NAMALWA (cell line): ENCODE results near the gene SNRPA.
"Not testable (repeated sequence)": the region's sequence is repeated elsewhere in the genome, so short reads cannot be mapped to it uniquely, and the experiment has no call there.

ENCODE experiments used
- DNase-seq: peaks from one replicate; pipeline ENCODE4 v3.0.0-alpha.2; 2015; ENCODE audit warnings: low spot score

SNRPA gene

DNA sequence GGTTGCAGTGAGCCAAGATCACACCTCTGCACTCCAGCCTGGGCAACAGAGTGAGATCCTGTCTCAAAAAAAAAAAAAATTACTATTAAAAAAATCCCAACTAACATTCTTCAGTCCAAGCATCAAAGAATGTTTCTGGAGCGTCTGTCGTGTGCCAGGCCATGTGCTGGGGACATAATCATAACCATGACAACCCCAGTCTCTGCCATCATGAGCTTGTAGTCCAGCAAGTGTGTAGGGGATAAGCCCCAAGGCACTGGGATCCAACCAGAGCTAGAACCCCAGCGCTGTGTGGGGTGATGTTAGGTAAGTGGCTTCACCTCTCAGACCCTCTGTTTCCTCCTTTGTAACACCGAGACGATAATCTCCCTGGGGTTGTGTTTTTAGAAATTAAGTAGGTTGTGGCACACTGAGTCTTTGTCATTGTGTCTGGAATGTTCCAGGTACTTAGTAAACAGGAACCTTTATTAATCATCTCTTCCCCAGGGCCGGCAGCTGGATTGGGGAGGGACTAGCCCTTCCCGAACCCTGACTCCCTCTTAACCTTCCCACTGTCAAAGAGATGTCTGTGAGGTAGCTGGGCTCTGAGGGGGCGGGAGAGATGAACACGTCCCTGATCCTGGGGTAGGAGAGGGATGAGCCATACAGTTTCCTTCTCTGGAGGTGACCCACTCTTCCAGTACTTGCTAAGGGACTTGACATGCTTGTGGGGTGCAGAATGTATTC lies 28.9 kb upstream of the SNRPA start:
- DNase-seq, result no peak

DNA sequence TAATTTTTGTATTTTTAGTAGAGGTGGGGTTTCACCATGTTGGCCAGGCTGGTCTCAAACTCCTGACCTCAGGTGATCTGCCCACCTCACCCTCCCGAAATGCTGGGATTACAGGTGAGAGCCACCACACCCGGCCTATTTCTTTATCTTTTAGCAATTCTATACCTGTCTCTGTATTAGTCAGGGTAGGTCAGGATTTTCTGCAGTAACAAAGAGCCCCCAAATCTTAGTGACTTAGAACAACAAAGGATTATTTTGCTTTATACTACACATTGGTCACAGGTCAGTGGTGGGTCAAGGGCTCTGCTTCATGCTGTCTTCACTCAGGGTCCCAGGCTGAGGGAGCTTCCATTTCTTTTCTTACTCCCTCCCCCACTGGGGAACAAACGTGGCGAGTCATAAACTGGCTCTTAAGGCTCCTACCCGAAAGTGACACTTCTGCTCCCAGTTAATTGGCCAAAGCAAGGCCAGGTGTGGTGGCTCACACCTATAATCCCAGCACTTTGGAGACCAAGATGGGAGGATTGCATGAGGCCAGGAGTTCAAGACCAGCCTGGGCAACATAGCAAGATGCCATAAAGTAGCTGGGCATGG lies 27.2 kb upstream of the SNRPA start:
- no peak for DNase-seq

DNA sequence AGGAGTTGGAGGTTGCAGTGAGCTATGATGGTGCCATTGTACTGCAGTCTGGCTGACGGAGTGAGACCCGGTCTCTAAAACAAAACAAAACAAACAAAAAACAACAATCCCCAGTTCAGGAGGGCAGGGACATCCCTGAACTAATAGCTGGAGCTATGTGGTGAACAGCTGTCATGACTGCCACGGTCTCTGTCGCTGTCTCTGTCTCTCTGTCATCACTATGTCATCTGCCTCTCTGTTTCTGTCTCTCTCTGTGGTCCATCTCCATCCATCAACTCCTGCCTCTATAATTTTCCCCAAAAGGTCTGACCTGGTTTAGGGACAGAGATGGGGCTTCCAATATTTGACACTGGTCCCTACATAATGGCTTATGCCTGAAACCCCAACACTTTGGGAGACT lies 26.7 kb upstream of the SNRPA start:
- no peak for DNase-seq

DNA sequence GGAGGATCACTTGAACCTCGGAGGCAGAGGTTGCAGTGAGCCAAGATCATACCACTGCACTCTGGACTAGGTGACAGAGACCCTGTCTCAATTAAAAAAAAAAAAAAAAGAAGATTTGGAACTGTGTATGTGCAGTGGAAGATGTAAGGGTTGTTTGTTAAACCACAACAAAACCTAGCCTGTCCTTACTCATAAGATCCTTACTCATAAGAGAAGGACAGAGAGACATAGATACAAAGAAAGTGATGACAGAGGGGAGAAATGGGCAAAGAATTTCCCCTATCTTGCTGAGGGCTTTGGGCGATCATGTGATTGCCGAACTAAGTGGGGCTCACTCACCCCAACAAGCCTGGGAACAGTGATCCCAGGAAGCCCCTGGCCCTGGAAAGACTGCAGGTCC lies 26.1 kb upstream of the SNRPA start:
- no peak for DNase-seq

DNA sequence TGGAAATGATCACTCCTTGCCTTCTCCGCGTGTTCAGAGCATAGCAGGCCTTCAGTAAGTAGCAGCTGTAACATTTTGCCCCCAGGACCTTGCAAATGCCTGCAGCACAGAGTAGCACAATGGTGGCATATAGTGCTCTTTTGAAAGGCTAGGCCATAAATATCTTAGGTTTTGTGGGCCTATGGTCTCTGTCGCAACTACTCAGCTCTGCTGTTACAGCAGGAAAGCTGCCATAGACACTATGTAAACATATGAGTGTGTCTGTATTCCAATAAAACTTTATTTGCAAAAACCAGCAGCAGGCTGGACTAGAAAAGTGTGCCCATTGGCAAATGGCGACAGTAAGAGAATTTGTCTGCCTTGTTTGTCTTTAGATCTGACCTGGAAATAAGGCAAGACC lies 24.7 kb upstream of the SNRPA start:
- DNase-seq, result no peak

DNA sequence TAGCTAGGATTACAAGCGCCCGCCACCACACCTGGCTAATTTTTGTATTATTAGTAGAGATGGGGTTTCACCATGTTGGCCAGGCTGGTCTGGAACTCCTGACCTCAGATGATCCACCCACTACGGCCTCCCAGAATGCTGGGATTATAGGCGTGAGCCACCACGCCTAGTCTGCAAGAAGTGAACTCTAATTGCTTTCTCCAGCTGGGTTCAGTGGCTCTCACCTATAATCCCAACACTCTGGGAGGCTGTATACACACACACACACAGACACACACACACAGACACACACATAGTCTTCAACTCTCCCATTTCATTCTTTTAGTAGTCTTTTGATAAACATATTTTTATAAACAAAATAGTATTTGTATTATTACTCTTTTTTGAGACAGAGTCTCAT lies 20.9 kb upstream of the SNRPA start:
- not testable (repeated sequence) for DNase-seq

DNA sequence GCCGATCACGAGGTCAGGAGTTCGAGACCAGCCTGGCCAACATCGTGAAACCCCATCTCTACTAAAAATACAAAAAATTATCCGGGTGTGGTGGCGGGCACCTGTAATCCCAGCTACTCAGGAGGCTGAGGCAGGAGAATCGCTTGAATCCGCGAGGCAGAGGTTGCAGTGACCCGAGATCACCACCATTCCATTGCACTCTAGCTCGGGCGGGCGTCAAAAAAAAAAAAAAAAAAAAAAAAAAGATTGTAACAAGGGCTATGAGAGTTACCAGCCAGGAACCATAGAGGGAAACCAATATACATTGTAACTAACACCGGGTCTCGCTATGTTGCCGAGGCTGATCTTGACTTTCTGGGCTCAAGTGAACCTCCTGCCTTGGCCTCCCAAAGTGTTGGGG lies 18.7 kb upstream of the SNRPA start:
- DNase-seq, result not testable (repeated sequence)

DNA sequence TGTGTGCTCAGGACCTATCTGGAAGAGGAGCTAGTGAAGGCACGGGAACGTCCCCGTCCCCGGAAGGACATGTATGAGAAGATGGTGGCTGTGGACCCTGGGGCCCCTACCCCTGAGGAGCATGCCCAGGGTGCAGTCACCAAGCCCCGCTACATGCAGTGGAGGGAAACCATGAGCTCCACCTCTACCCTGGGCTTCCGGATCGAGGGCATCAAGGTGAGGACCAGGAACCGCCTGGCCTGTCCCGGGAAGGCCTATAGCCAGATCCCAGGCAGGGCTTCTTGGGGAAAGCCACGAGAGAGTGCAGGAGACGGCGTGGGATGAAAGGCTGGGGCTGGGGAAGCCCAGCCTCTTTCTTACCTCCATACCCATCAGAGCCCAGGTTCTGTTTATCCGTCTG lies 17.9 kb upstream of the SNRPA start:
- no peak for DNase-seq

DNA sequence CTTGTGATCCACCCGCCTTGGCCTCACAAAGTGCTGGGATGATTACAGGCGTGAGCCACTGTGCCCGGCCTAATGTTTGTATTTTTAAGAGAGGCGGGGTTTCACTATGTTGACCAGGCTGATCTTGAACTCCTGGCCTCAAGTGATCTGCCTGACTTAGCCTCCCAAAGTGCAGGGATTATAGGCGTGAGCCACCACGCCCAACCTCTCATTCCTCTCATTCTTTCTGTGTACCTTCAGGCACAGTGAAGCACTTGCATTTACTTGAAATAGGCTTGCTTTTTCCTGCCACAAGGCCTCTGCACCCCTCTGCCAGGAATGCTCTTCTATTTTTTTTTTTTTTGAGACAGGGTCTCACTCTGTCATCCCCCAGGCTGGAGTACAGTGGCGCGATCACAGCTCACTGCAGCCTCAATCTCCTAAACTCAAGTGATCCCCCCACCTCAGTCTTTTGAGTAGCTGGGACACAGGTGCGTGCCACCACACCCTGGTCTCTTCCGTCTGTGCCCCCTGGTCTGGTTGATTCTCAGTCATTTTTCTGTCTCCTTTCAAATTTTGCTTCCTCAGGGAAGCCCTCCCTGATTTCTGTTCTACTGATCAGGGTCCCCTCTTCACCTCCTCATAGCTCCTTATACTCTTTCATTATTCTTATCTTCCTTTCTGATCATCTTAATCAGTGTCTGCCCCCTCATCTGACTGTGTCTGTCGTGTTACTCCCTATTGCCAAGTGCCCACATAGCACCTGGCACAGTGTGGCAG lies 15.8 kb upstream of the SNRPA start:
- no peak for DNase-seq

DNA sequence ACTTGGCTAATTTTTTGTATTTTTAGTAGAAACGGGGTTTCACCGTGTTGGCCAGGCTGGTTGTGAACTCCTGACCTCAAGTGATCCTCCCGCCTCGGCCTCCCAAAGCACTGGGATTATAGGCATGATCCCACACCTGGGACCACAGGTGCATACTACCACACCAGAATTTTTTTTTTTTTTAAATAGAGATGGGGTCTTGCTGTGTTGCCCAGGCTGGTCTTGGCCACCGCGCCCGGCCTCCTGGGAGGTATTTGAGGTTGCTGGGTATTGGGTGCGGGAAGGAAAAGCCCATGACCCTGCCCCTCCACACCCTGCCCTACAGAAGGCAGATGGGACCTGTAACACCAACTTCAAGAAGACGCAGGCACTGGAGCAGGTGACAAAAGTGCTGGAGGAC lies 14.3 kb upstream of the SNRPA start:
- no peak for DNase-seq

DNA sequence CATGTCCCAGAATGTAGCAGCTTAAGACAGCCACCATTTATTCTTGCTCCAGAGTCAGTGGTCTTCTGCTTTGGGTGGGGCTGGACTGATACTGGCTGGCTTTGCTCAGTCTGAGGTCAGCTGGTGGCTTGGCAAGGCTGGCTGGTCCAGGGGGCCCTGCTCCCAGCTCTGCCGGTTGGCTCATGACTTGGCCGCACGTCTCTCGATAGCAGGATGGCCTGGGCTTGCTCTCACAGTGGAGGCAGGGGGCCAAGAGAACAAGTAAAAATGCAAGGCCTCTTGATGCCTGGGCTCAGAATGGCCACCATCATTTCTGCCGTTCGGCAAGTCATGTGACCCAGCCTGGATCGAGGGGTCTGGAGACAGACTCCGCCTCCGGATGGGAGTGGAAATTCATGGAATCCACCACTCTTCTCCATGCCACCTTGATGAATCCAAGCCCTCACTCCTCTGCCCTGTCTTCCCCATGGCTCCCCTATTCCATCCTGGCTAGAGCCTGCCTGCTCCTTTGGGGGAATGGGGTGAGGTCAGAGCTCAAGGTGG lies 13.8 kb upstream of the SNRPA start:
- DNase-seq, result no peak

DNA sequence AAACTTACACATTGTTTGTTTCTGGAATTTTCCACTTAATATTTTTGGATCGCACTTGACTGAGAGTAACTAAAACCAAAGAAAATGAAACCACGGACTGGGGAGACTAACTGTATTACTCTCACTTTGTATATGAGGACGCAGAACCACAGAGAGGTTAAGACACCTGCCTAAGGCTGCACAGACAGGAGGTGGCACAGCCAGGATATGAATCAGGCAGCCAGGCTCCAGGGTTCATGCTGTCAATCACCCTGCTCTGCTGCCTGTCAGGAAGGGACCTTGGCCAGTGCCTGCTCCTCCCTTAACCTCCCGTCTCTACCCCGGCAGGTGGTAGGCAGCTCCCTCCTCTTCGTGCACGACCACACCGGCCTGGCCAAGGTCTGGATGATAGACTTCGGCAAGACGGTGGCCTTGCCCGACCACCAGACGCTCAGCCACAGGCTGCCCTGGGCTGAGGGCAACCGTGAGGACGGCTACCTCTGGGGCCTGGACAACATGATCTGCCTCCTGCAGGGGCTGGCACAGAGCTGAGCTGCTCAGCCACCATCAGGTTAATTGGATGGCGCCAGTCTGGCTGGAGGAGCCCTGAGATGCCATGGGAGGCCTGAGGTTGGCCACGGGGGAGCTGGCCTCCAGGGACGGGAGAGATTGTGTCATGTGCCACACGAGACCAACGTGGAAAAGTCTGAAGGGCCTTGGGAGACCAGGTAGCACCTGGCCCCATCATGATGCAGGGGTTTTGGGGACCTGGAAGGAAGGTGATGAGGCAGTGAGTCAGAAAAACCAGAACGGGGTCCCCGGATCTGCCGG lies 11.8 kb upstream of the SNRPA start:
- DNase-seq, result no peak

DNA sequence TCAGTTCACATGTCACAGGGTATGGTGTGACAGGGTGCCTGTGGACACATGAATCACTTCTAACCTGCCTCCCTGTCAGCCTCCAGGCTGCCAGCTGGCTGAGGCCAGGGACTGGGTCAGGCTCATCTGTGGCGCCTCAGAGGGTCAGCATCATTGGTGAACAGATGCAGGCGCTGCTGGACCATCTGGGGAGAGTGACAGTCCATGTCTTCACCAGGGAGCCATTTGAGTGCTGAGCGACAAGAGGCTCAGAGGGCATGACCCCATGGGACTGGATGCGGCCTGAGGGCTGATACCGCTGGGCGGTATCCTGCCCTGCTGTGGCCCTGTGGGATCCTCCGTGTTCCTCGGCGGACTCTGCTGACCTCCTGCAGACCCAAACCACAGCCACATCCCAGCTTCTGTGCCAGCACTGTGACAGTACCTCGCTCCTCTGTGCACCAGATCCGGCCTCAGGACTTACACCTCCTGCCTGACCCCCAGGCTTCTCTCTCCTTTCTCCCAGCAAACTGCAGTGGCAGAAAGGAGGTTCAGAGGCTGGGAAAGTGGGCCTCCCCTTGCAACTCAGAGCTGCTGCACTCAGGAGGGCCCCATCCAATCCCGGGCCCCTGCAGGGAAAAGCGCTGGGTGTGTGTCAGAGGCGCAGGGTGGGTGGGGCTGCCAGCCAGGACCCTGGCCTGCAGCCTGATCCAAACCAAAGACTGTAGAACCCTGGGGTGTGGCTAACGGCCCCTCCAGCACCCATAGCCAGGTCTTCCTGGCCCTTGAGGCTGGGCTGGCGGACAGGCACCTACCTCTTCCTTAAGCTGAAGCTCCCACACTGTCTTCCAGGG lies 10.9 kb upstream of the SNRPA start:
- DNase-seq, result no peak

DNA sequence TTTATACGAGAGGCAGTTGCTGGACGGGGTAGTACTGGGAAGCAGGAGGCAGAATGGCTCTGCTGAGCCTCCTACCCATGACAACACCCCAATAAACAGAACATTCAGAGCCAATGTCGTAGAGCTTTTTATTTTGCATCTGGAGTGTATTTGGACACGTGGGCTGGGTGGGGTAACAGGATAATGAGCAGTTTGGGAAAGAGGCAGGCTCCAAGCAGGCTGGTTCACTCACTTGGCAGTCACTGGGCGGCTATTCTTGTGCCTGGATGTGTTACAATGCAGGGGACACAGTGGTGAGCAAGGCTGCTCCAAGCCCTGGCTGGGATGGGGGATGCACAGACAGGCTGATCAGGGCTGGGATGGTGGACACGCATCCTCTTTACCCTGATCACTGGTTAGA lies 10.3 kb upstream of the SNRPA start:
- no peak for DNase-seq

DNA sequence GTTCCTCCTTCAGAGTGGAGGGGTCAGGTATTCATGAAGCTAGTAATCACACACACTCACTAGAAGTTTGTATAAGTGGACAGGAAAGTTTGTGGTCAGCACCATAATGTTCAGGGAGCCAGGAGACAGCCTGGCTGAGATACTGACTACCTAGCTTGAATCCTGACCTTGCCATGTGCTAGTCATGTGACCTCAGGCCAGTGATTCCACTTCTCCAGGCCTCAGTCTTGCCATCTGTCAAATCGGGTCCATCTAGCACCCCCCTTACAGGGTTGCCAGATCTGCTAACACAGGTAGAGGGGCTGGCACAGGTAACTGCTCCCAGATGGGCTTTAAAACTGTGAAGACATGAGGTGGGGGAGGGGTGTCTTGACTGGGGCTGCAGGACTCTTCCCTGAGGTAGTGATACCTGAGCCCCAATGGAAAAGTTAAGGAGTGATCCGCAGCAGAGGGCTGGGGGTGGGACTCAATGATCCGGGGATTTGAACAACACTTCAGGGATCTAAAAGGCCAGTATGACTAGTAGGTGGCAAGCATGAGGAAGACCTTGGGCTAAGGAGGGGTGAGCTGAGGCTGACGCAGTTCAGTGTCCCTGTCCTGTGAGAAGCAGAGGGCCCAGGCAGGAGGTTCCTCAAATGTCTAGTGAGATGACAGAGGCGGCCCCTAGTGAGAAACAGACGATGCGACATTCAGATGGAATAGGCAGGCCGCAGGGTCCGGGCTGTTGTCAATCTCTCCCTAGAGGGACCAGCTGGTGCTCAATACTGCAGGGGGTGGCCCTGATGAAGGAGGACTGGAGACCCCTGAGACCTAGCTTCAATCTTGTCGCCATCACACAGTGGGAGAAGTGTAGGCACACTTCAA lies 9.2 kb upstream of the SNRPA start:
- no peak for DNase-seq

DNA sequence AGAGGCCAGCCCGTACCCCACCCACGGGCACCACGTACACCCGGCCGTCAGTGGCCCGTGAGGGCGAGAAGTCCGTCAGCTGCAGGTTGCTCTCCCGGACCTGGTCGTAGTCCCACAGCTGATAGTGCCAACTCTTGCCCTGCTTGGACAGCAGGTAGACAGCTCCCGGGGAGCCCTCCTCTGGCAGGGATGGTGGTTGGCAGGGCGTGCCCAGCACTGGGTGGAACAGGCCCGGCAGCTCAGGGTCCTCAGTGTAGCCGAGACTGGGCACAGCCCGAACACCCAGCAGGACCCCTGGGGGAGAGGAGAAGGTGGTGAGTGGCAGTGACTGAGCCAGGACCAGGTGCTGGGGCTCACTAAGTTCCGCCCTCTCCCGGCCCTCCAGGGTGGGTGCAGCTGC lies 8.5 kb upstream of the SNRPA start:
- no peak for DNase-seq

DNA sequence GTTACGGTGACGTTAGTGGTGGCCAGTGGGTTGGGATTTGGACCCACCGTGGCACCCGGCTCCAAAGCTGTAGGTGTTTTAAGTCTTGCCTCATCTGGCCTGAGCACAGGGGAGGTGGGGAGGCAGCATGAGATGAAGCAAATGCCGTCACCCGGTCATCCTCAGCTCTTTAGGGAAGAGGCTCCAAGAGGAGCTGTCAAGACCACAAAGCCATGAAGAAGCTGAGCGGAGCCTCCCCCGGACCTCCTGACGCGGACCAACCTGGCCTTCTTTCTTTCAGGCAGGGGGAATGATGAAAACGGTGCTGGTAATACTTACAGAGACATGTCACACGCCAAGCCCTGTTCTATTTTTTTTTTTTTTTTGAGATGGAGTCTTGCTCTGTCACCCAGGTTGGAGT lies 8.1 kb upstream of the SNRPA start:
- no peak for DNase-seq

DNA sequence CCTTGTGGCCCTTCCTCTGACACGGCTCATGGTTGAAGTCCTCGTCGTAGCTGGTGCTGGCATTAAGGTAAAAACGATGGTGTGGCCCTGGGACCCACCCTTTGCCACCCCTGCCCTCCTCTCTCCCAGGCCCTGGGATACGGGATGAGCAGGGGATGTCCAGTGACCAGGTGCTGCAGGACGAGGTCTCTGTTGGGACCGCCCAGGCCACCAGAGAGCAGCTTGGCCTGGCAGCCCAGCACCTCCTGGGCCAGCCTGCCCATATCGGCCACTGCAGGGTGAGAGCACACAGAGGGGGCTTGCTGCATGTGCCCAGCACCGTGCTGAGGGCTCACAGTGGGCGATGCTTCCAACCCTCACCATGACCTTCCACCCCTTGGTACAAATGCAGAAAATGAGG lies 7.1 kb upstream of the SNRPA start:
- no peak for DNase-seq

DNA sequence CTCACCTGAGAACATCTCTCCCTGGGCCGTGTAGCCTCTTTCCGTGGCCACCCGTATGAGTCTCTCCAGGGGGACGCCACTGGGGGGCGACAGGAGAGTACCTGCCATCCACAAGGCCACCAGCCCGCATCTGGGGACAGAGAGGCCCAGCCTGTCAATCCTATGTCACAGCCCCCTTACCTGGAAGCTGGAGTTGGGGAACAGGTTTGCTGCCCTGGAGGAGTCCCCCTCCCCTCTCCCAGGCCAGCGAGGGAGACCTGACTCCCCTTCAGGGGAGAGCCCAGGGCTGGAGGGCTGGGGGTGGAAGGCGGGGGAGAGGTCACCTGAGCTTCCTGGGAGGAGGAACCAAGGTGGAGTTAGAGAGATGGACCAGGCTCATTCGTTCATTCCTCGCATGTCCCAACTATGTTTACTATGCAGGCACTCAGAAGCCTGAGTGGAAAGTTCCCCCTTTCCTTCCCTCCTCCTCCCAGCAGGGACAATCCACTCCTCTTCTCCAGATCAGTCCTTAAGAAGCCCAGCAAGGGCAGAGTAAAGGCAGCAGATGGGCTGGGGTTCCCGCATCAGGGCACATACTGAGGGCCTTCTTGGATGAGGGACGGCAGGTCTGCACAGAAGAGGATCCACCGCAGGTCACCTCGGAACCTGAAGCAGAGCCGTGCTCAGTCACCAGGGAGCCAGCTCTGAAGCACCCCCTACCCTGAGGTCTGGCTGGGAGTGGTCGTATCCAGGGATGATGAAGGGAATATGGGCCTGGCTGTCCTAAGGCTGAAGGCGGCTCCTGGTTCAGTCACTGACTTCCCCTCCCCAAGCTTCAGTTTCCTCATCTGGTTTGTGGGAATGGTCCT lies 6.2 kb upstream of the SNRPA start:
- peak; percentile 25 for DNase-seq

DNA sequence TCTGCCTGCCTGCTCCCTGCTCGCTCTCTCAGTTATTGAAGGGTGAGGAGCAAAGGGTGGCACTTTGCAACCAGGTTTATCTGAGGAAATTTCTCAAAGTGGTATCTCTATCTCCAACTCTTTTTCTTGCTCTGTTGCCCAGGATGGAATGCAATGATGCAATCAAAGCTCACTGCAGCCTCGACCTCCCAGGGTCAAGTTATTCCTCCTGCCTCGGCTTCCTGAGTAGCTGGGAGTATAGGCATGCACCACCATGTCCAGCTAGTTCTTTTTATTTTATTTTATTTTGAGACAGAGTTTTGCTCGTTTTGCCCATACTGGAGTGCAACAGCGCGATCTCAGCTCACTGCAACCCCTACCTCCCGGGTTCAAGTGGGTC lies 5.6 kb upstream of the SNRPA start:
- no peak for DNase-seq
